Common myeloid progenitor, CD34-positive (primary cell): ENCODE data around the gene TMEM229B.

Experiments used
- CTCF ChIA-PET: fragments of 350-600 bp; sonication (Branson Sonifier 250); formaldehyde crosslinking; loops from one replicate; lab custom pipeline; 2021; ENCODE audit warnings: antibody characterized with exemption; lab: Charles Lee
- POLR2A ChIA-PET: fragments of 350-600 bp; sonication (Branson Sonifier 250); formaldehyde crosslinking; loops from one replicate; lab custom pipeline; 2021; ENCODE audit warnings: antibody characterized with exemption; lab: Charles Lee
- DNase-seq, 3 donors: peaks; one replicate each; pipeline versions ENCODE4 v3.0.0 to v3.0.0-alpha.2; 2013
- H3K27ac ChIP-seq, 2 experiments: 1 replicate in 1 of 2; 2 replicates in 1 of 2; pipeline ENCODE4 v1.7.0; 2013; ENCODE audit warnings: inconsistent platforms in 2 of 2, low read length in 2 of 2, mild to moderate bottlenecking in 2 of 2, low read depth in 1 of 2, moderate library complexity in 1 of 2; ENCODE audit not compliant: severe bottlenecking in 2 of 2, insufficient read depth in 1 of 2, poor library complexity in 1 of 2
- H3K27me3 ChIP-seq, 5 experiments: replicated peaks in 2 of 5; 1 replicate in 3 of 5; 2 replicates in 2 of 5; pipeline versions ENCODE4 v1.6.1 to v1.7.0; 2013; ENCODE audit warnings: low read length in 4 of 5, mild to moderate bottlenecking in 2 of 5, moderate library complexity in 2 of 5, inconsistent platforms in 1 of 5; ENCODE audit not compliant: insufficient read depth in 5 of 5, control insufficient read depth in 4 of 5
- H3K36me3 ChIP-seq, 4 experiments: 1 replicate in 2 of 4; 2 replicates in 2 of 4; pipeline versions ENCODE4 v1.6.1 to v1.7.0; 2013; ENCODE audit warnings: low read length in 3 of 4, control low read depth in 1 of 4, mild to moderate bottlenecking in 1 of 4; ENCODE audit not compliant: control insufficient read depth in 4 of 4, insufficient read depth in 4 of 4
- H3K4me1 ChIP-seq, 4 experiments: 1 replicate in 3 of 4; 2 replicates in 1 of 4; pipeline versions ENCODE4 v1.6.1 to v1.7.1; 2013; ENCODE audit warnings: low read length in 3 of 4, mild to moderate bottlenecking in 3 of 4, control low read depth in 1 of 4, inconsistent platforms in 1 of 4, moderate library complexity in 1 of 4; ENCODE audit not compliant: control insufficient read depth in 4 of 4, insufficient read depth in 4 of 4; ENCODE audit errors: control extremely low read depth in 1 of 4
- H3K4me3 ChIP-seq, 7 experiments: 1 replicate in 4 of 7; 2 replicates in 3 of 7; pipeline versions ENCODE4 v1.5.1 to v1.7.0; 2013; ENCODE audit warnings: mild to moderate bottlenecking in 7 of 7, low read length in 6 of 7, moderate library complexity in 6 of 7, inconsistent platforms in 2 of 7, low read depth in 2 of 7, control low read depth in 1 of 7; ENCODE audit not compliant: insufficient read depth in 4 of 7, control insufficient read depth in 1 of 7; ENCODE audit errors: extremely low read depth in 1 of 7
- H3K9me3 ChIP-seq, 5 experiments: 1 replicate in 4 of 5; 2 replicates in 1 of 5; pipeline versions ENCODE4 v1.6.1 to v1.7.1; 2013; ENCODE audit warnings: low read length in 4 of 5, mild to moderate bottlenecking in 2 of 5, inconsistent platforms in 1 of 5, low read depth in 1 of 5, moderate library complexity in 1 of 5; ENCODE audit not compliant: control insufficient read depth in 4 of 5, insufficient read depth in 2 of 5; ENCODE audit errors: control extremely low read depth in 1 of 5
- WGBS: methylation state at CpG from one replicate; pipeline ENCODE4 v1.1.5; 2013; ENCODE audit not compliant: insufficient coverage; 5-methylcytosine and 5-hydroxymethylcytosine counted together

TMEM229B gene

GRCh38 chr14:67510836-67511235 is 22.3 kb upstream of the TMEM229B start:
- ChIA-PET POLR2A (no interaction called here), CTCF (interaction anchor here (0.8 to 5.9 kb wide), 7 partner anchors 10 to 83 kb away, joined by 3 to 33 read pairs (median 4); no protein-coding TSS in a partner anchor)
- no peak overlapping the region for H3K4me3 ChIP-seq
- no peaks in the 10 kb centered on the region for H3K36me3 ChIP-seq
- H3K4me1 ChIP-seq = peaks cover 0 to 22% (median 13%) of the 10 kb centered on the region in 4 experiments
- peaks cover 0 to 27% (median 2%) of the 10 kb centered on the region in 5 experiments for H3K27me3 ChIP-seq
- 85% methylated on average over 3 of the region's 3 CpGs for WGBS
- no peak for DNase-seq
- H3K27ac ChIP-seq = no peak overlapping the region
- no peaks in the 10 kb centered on the region for H3K9me3 ChIP-seq

GRCh38 chr14:67510121-67510520 is 21.6 kb upstream of the TMEM229B start:
- ChIA-PET CTCF (interaction anchor here (0.9 to 5.6 kb wide), 7 partner anchors 12 to 83 kb away, joined by 3 to 33 read pairs (median 3); partner anchors contain the start of gene PLEKHH1), POLR2A (no interaction called here)
- H3K27ac ChIP-seq = no peak overlapping the region
- H3K27me3 ChIP-seq = peaks cover 0 to 25% (median 0%) of the 10 kb centered on the region in 5 experiments
- peaks cover 0 to 17% (median 8%) of the 10 kb centered on the region in 4 experiments for H3K4me1 ChIP-seq
- no peak overlapping the region for H3K4me3 ChIP-seq
- H3K36me3 ChIP-seq = no peaks in the 10 kb centered on the region
- no peaks in the 10 kb centered on the region for H3K9me3 ChIP-seq
- no peak for DNase-seq
- WGBS = 100% methylated on average over 1 of the region's 2 CpGs

- Histone ChIP-seq H3K9me3 (no peaks in the 10 kb centered on the region), H3K4me3 (no peak overlapping the region), H3K27me3 (peaks cover 0 to 20% (median 0%) of the 10 kb centered on the region in 5 experiments), H3K36me3 (no peaks in the 10 kb centered on the region), H3K4me1 (peaks cover 0 to 10% (median under 1%) of the 10 kb centered on the region in 4 experiments), H3K27ac (no peak overlapping the region)
- ChIA-PET CTCF (interaction anchor here (1.2 to 1.7 kb wide), 4 partner anchors 22 to 81 kb away, joined by 3 to 4 read pairs (median 3); no protein-coding TSS in a partner anchor), POLR2A (no interaction called here)
- DNase-seq = peak in 1 of 3 donors; percentile 53
- WGBS = 20% methylated on average over 1 of the region's 3 CpGs
These were observed 20.4 kb upstream of the TMEM229B start for GRCh38 chr14:67508956-67509355.

- ChIA-PET CTCF (interaction anchor here (0.8 to 1.6 kb wide), 2 partner anchors 8 to 13 kb away, joined by 3 read pairs; no protein-coding TSS in a partner anchor), POLR2A (no interaction called here)
- WGBS = 100% methylated on average over 1 of the region's 1 CpG
These were observed 16.7 kb upstream of the TMEM229B start for GRCh38 chr14:67505254-67505653.

GRCh38 chr14:67503331-67503730 is 14.8 kb upstream of the TMEM229B start:
- H3K36me3 ChIP-seq = no peaks in the 10 kb centered on the region
- peaks cover 0 to 2% (median 0%) of the 10 kb centered on the region in 4 experiments for H3K4me1 ChIP-seq
- no peak overlapping the region for H3K27ac ChIP-seq
- 88% methylated on average over 7 of the region's 7 CpGs for WGBS
- ChIA-PET POLR2A (no interaction called here), CTCF (no interaction called here)
- peaks cover 0 to 3% (median 0%) of the 10 kb centered on the region in 5 experiments for H3K27me3 ChIP-seq
- no peak overlapping the region for H3K4me3 ChIP-seq
- H3K9me3 ChIP-seq = no peaks in the 10 kb centered on the region
- DNase-seq = no peak

More at GRCh38 chr14:67505254-67505653, 16.7 kb upstream of the TMEM229B start:
- H3K4me3 ChIP-seq = no peak overlapping the region
- peaks cover 0 to 9% (median 0%) of the 10 kb centered on the region in 5 experiments for H3K27me3 ChIP-seq
- H3K4me1 ChIP-seq = peaks cover 0 to 2% (median 0%) of the 10 kb centered on the region in 4 experiments
- no peak for DNase-seq
- H3K36me3 ChIP-seq = no peaks in the 10 kb centered on the region
- H3K27ac ChIP-seq = no peak overlapping the region
- H3K9me3 ChIP-seq = no peaks in the 10 kb centered on the region

GRCh38 chr14:67502867-67503266 is 14.3 kb upstream of the TMEM229B start:
- Histone ChIP-seq H3K4me1 (no peaks in the 10 kb centered on the region), H3K36me3 (no peaks in the 10 kb centered on the region), H3K9me3 (no peaks in the 10 kb centered on the region), H3K27ac (no peak overlapping the region), H3K4me3 (no peak overlapping the region), H3K27me3 (no peaks in the 10 kb centered on the region)
- CTCF ChIA-PET = no interaction called here
- 75% methylated on average over 6 of the region's 6 CpGs for WGBS
- POLR2A ChIA-PET = no interaction called here
- DNase-seq = no peak

GRCh38 chr14:67501670-67502069 is 13.1 kb upstream of the TMEM229B start:
- Histone ChIP-seq H3K9me3 (no peaks in the 10 kb centered on the region), H3K27me3 (no peaks in the 10 kb centered on the region), H3K27ac (no peak overlapping the region), H3K4me3 (no peak overlapping the region), H3K36me3 (no peaks in the 10 kb centered on the region), H3K4me1 (no peaks in the 10 kb centered on the region)
- CTCF ChIA-PET = no interaction called here
- POLR2A ChIA-PET = no interaction called here
- DNase-seq = no peak
- WGBS = 100% methylated on average over 3 of the region's 4 CpGs
